HG02943 (cell line): ENCODE measurements around the gene LCLAT1.

Experiments used
- ATAC-seq: cut with Tn5 transposase; IDR thresholded peaks from one replicate; pipeline ENCODE4 v1.9.1; 2021; ENCODE audit warnings: mild to moderate bottlenecking, low read depth, moderate library complexity; ENCODE audit not compliant: unreplicated experiment

The LCLAT1 gene

GRCh38 chr2:30686669-30687068 is 239.6 kb downstream of the LCLAT1 start:
- ATAC-seq: no peak

- ATAC-seq: no peak
Observed at GRCh38 chr2:30688956-30689401, 241.9 kb downstream of the LCLAT1 start.

GRCh38 chr2:30689496-30690125 is 242.6 kb downstream of the LCLAT1 start:
- no peak for ATAC-seq

- ATAC-seq: no peak
Observed at GRCh38 chr2:30690126-30690561, 243.1 kb downstream of the LCLAT1 start.

GRCh38 chr2:30691091-30691947 is 244.3 kb downstream of the LCLAT1 start:
- ATAC-seq: no peak

GRCh38 chr2:30691948-30692828 is 245.1 kb downstream of the LCLAT1 start:
- no peak for ATAC-seq

- ATAC-seq: no peak
Observed at GRCh38 chr2:30692829-30693275, 245.8 kb downstream of the LCLAT1 start.
